ENCODE measurements around the gene MYCN. TPM values are rescaled to one million over a fixed set of nuclear protein-coding genes. Genes with fewer than 3 reads are reported as not detected.

Gene MYCN
- total and polyA plus RNA-seq, 2 of the 8 experiments (the other 6 are each of a cell fraction or from before 2014, with no cell fraction given): 87.8 to 137 TPM

DNA sequence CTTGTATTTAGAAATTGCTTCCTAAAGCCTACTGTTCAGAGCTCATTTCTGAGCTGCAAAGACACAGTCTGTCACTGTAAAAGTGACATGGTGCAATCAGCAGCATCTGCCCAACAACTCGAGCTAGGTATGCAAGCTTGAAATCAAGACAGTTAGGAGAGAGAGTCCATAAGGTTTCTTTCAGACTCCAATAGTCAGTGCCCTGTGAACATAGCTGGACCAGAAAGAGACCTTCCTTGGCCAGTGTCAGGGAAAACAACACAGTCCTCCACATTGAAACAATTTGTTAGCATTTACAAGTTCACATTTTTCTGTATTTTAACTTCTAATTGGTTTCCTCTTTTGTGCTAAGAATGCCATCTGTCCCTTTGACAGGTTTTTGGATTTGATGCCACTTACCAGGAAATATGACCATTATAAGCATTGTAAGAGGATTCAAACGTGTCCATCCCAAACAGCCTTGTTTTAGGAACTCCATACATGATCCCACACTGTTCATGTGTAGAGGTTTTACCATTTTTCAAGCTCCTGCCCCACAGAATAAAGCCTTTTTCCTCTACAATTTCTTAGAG lies 8.9 kb upstream of the MYCN start:
- Histone ChIP-seq H3K18ac (ENCODE audit: extremely low read depth, low read length) (no peak overlapping the region), H3K27ac (ENCODE audit: low read depth, low read length) (no peak overlapping the region), H3K4ac (replicated peaks; ENCODE audit: insufficient read length, low read depth, low read length) (no peak overlapping the region), H2AFZ (ENCODE audit: low read length) (no peak overlapping the region), H3K4me1 (replicated peaks in 1 of 4; ENCODE audit: control insufficient read depth in 3 of 4, insufficient read depth in 4 of 4, low read length in 3 of 4) (peaks cover 0 to 4% (median under 1%) of the 10 kb centered on the region in 4 experiments; a peak in 1 of 7 replicates), H3K79me2 (ENCODE audit: control insufficient read depth in 1 of 2, insufficient read depth in 2 of 2, low read length in 2 of 2) (no peaks in the 10 kb centered on the region), H3K4me3 (ENCODE audit: extremely low read depth in 1 of 4, insufficient read depth in 2 of 4, low read depth in 3 of 4, low read length in 4 of 4) (no peak overlapping the region), H2AK5ac (ENCODE audit: low read depth, low read length) (no peak overlapping the region), H3K9ac (replicated peaks in 1 of 4; ENCODE audit: extremely low read depth in 1 of 4, low read depth in 3 of 4, low read length in 3 of 4) (no peak overlapping the region), H4K5ac (ENCODE audit: insufficient read length, low read depth, low read length) (no peak overlapping the region), H3K36me3 (ENCODE audit: control insufficient read depth in 2 of 4, insufficient read depth in 4 of 4, low read length in 3 of 4) (no peaks in the 10 kb centered on the region), H4K20me1 (replicated peaks in 1 of 2; ENCODE audit: control insufficient read depth in 1 of 2, insufficient read depth in 2 of 2, low read length in 2 of 2) (no peaks in the 10 kb centered on the region), H2BK120ac (replicated peaks; ENCODE audit: low read depth, low read length) (no peak overlapping the region), H2BK5ac (ENCODE audit: low read depth, low read length) (no peak overlapping the region), H3K56ac (replicated peaks; ENCODE audit: insufficient read length, low read depth, low read length) (no peak overlapping the region), H2BK15ac (ENCODE audit: low read length) (no peak overlapping the region), H3K4me2 (ENCODE audit: insufficient read depth in 1 of 2, low read depth in 2 of 2, low read length in 2 of 2) (no peak overlapping the region), H3K23me2 (ENCODE audit: low read depth, low read length) (no peaks in the 10 kb centered on the region; the same call in 1 of the 2 replicates), H3K27me3 (replicated peaks in 1 of 4; ENCODE audit: control insufficient read depth in 3 of 4, extremely low read depth in 1 of 4, insufficient read depth in 3 of 4, low read length in 3 of 4) (no peaks in the 10 kb centered on the region), H2BK20ac (ENCODE audit: low read length) (no peak overlapping the region), H4K91ac (replicated peaks; ENCODE audit: insufficient read length, low read length) (no peak overlapping the region), H3K23ac (ENCODE audit: insufficient read length) (no peak overlapping the region), H3K9me3 (ENCODE audit: insufficient read depth in 2 of 2, low read depth in 1 of 2, low read length in 1 of 2) (peaks cover 2 to 3% of the 10 kb centered on the region in 2 experiments; a peak in 1 of 4 replicates), H2BK12ac (ENCODE audit: low read depth, low read length) (no peak overlapping the region), H3K79me1 (ENCODE audit: low read depth, low read length) (no peaks in the 10 kb centered on the region), H4K8ac (ENCODE audit: extremely low read depth, insufficient read depth, low read length) (no peak overlapping the region), H3K14ac (ENCODE audit: insufficient read length) (no peak overlapping the region)
- FAIRE-seq: no peak
- CTCF ChIA-PET (ENCODE audit: partially characterized antibody): interaction anchor here (0.8 to 3.2 kb wide), 6 partner anchors 8 to 287 kb away, joined by 3 to 10 read pairs (median 6); no protein-coding TSS in a partner anchor
- WGBS, 2 experiments (ENCODE audit: extremely low coverage in 1 of 2, insufficient coverage in 1 of 2, insufficient read length in 1 of 2, insufficient replicate concordance in 2 of 2, low coverage in 1 of 2, low lambda C conversion rate in 2 of 2, missing lambda C conversion rate in 1 of 2): 88% methylated on average over 2 of the region's 2 CpGs; no CpG with 5 or more reads in 1 of the 2 experiments
- TF ChIP-seq TBP (IDR thresholded peaks at IDR 0.05; ENCODE audit: low read depth, low read length): no peak
- TF ChIP-seq POU5F1 (IDR thresholded peaks at IDR 0.05; ENCODE audit: low read depth, low read length): no peak
- no peak for TF ChIP-seq EZH2 (IDR thresholded peaks at IDR 0.05; ENCODE audit: low read depth, low read length, severe bottlenecking)
- TF ChIP-seq KDM1A (IDR thresholded peaks at IDR 0.05; ENCODE audit: borderline replicate concordance, low read length): no peak
- no peak for TF ChIP-seq ASH2L (IDR thresholded peaks at IDR 0.05; ENCODE audit: low read length)
- TF ChIP-seq, protein P1, sequence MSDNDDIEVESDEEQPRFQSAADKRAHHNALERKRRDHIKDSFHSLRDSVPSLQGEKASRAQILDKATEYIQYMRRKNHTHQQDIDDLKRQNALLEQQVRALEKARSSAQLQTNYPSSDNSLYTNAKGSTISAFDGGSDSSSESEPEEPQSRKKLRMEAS (IDR thresholded peaks at IDR 0.05): no peak
- no peak for TF ChIP-seq GABPA (IDR thresholded peaks at IDR 0.05; ENCODE audit: borderline replicate concordance, insufficient read depth, low read length)
- TF ChIP-seq SIRT6 (IDR thresholded peaks at IDR 0.05; ENCODE audit: low read length): no peak
- TF ChIP-seq HDAC2 (IDR thresholded peaks at IDR 0.05; ENCODE audit: borderline replicate concordance in 1 of 2, low read depth in 2 of 2, low read length in 2 of 2): no peak
- TF ChIP-seq ZNF274 (IDR thresholded peaks at IDR 0.05; ENCODE audit: borderline replicate concordance, extremely low read depth, low read length): no peak
- TF ChIP-seq RFX5 (IDR thresholded peaks at IDR 0.05; ENCODE audit: borderline replicate concordance, low read depth, low read length): no peak
- TF ChIP-seq BCL11A (IDR thresholded peaks at IDR 0.05; ENCODE audit: low read depth in 2 of 2, low read length in 2 of 2): no peak
- TF ChIP-seq SIN3A (conservative IDR thresholded peaks at IDR 0.05 in 1 of 2, IDR thresholded peaks at IDR 0.05 in 1 of 2; ENCODE audit: low read depth in 1 of 2, low read length in 2 of 2): no peak
- POLR2A ChIA-PET (ENCODE audit: partially characterized antibody): no interaction called here
- DNase-seq (ENCODE audit: low read depth in 1 of 2, low spot score in 2 of 2): no peak
